C4-2B (cell line): Measurements from ENCODE around the gene MBNL1.

Experiments used
- H3K27ac ChIP-seq: fragments of 450-650 bp; 2 replicates; pipeline ENCODE4 v1.5.1; 2017
- ZFX ChIP-seq: fragments of 450-650 bp; IDR thresholded peaks from 2 replicates; pipeline ENCODE4 v1.6.1; 2017
- TF ChIP-seq, protein P1 (sequence below): fragments of 450-650 bp; conservative IDR thresholded peaks from 2 replicates; pipeline ENCODE4 v1.5.1; 2017; ENCODE audit warnings: mild to moderate bottlenecking

MBNL1 gene, protein sequence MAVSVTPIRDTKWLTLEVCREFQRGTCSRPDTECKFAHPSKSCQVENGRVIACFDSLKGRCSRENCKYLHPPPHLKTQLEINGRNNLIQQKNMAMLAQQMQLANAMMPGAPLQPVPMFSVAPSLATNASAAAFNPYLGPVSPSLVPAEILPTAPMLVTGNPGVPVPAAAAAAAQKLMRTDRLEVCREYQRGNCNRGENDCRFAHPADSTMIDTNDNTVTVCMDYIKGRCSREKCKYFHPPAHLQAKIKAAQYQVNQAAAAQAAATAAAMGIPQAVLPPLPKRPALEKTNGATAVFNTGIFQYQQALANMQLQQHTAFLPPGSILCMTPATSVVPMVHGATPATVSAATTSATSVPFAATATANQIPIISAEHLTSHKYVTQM

GRCh38 chr3:152268555-152269055, at the start of gene MBNL1:
Gene MBNL1, plus strand, starts transcription at chr3:152268929. Its CDS starts 31,265 bp downstream, at chr3:152300194.
- H3K27ac ChIP-seq, result peak within 1 kb of the TSS; percentile 93
- TF ChIP-seq, protein P1, sequence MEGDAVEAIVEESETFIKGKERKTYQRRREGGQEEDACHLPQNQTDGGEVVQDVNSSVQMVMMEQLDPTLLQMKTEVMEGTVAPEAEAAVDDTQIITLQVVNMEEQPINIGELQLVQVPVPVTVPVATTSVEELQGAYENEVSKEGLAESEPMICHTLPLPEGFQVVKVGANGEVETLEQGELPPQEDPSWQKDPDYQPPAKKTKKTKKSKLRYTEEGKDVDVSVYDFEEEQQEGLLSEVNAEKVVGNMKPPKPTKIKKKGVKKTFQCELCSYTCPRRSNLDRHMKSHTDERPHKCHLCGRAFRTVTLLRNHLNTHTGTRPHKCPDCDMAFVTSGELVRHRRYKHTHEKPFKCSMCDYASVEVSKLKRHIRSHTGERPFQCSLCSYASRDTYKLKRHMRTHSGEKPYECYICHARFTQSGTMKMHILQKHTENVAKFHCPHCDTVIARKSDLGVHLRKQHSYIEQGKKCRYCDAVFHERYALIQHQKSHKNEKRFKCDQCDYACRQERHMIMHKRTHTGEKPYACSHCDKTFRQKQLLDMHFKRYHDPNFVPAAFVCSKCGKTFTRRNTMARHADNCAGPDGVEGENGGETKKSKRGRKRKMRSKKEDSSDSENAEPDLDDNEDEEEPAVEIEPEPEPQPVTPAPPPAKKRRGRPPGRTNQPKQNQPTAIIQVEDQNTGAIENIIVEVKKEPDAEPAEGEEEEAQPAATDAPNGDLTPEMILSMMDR, result no peak
- TF ChIP-seq ZFX, result 0 out of 2 replicates have a peak, but pooled peaks have one; percentile 8

GRCh38 chr3:152219216-152219615, 49.5 kb upstream of the MBNL1 start:
- H3K27ac ChIP-seq, result no peak overlapping the region
- TF ChIP-seq ZFX, result no peak

DNA sequence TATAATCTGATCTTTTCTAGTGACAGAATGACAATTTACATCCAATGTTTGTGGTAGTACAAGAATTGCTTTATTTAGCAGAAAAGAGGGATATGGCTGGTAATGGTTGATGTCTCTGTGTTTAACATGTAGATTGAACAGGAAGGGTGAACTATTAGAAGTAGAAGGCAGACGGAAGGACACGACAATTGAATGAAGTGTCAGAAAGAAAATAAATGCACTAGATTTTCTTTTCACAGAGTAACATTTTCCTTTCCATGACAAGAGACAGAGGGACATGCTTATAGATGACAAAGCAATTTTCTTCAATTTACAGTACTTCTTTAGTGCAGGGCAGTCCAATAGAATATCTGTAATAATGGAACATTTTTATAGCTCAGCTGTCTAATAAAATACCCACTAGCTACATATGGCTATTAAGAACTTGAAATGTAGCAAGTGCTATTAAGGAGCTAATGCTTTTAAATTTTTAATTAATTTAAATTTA, 48.9 kb upstream of the MBNL1 start:
- no peak overlapping the region for H3K27ac ChIP-seq
- TF ChIP-seq, protein P1, result no peak
- no peak for TF ChIP-seq ZFX

GRCh38 chr3:152222327-152222726, 46.4 kb upstream of the MBNL1 start:
- TF ChIP-seq, protein P1, result no peak
- no peak for TF ChIP-seq ZFX
- H3K27ac ChIP-seq, result no peak overlapping the region

- TF ChIP-seq, protein P1, result no peak
- TF ChIP-seq ZFX, result no peak
- no peak overlapping the region for H3K27ac ChIP-seq
These were observed 43.5 kb upstream of the MBNL1 start for GRCh38 chr3:152225201-152225600.

GRCh38 chr3:152226176-152226575, 42.6 kb upstream of the MBNL1 start:
- TF ChIP-seq ZFX, result no peak
- TF ChIP-seq, protein P1, result no peak
- H3K27ac ChIP-seq, result no peak overlapping the region

- no peak overlapping the region for H3K27ac ChIP-seq
- no peak for TF ChIP-seq ZFX
- TF ChIP-seq, protein P1, result no peak
These were observed 41.7 kb upstream of the MBNL1 start for GRCh38 chr3:152227027-152227426.

DNA sequence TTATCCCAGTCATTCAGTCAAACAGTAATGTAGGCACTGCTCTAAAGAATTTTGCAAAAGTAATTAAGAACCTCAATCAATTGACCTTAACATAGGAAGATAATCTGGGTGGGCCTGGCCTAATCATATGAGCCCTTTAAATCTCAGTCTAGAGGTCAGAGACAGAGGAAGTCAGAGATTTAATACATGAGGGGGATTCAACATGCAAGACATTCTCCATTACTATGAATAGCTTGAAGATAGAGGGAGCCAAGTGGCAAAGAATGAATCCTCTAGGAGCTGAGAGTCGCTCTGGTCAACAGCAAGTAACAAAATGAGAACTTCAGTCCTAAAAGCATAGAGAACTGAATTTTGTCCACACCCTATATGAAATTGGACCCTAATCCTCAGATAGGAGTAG, 39.0 kb upstream of the MBNL1 start:
- H3K27ac ChIP-seq, result no peak overlapping the region
- TF ChIP-seq, protein P1, result no peak
- TF ChIP-seq ZFX, result no peak
